Kidney epithelial cell (primary cell): ENCODE data around the gene PPM1B. TPM values are rescaled to one million over a fixed set of nuclear protein-coding genes. Genes with fewer than 3 reads are reported as not detected.

Experiments
- DNase-seq: peaks from one replicate; pipeline ENCODE4 v3.0.0-alpha.2; 2010; ENCODE audit warnings: low read depth
- H3K27me3 ChIP-seq: 2 replicates; pipeline ENCODE4 v1.6.0; 2011; ENCODE audit warnings: low read length; ENCODE audit not compliant: control insufficient read depth, insufficient read depth
- H3K36me3 ChIP-seq: 2 replicates; pipeline ENCODE4 v1.5.1; 2011; ENCODE audit warnings: low read length; ENCODE audit not compliant: control insufficient read depth, insufficient read depth
- H3K4me3 ChIP-seq: 2 replicates; pipeline ENCODE4 v1.5.1; 2011; ENCODE audit warnings: low read depth, mild to moderate bottlenecking, control low read depth, low read length
- total RNA-seq: library from RNA; depleted of rRNA; stranded (reverse); fragments of >200 nt; gene quantifications from 2 replicates; pipeline ENCODE4 v1.2.3, GENCODE V29; 2015
- TF ChIP-seq, protein P1 (sequence below): IDR thresholded peaks from 2 replicates; pipeline ENCODE4 v1.5.1; 2011; ENCODE audit warnings: mild to moderate bottlenecking, moderate library complexity, low read length, control low read depth, inconsistent platforms; ENCODE audit not compliant: insufficient read depth, poor library complexity, severe bottlenecking

PPM1B gene
- total RNA-seq, 1 donor from 2014 or later = 22.7 TPM

DNA sequence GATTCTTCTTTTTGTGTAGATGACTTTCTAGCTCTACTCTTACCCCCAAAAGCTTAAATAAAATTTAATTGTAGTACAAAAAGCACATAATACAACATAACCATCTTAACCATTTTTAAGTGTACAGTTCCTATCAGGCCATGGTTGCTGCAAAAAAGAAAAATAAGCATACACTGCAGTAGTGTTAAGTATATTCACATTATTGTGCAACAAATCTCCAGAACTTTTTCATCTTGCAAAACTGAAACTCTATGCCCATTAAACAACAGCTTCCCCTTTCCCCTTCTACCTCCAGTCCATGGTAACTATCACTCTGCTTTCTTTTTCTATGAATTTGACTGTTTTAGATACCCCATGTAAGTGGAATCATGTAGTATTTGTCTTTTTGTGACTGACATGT, 18.1 kb downstream of the PPM1B start:
- Histone ChIP-seq H3K27me3 (no peaks in the 10 kb centered on the region), H3K36me3 (no peaks in the 10 kb centered on the region), H3K4me3 (no peak overlapping the region)
- no peak for DNase-seq
- TF ChIP-seq, protein P1, sequence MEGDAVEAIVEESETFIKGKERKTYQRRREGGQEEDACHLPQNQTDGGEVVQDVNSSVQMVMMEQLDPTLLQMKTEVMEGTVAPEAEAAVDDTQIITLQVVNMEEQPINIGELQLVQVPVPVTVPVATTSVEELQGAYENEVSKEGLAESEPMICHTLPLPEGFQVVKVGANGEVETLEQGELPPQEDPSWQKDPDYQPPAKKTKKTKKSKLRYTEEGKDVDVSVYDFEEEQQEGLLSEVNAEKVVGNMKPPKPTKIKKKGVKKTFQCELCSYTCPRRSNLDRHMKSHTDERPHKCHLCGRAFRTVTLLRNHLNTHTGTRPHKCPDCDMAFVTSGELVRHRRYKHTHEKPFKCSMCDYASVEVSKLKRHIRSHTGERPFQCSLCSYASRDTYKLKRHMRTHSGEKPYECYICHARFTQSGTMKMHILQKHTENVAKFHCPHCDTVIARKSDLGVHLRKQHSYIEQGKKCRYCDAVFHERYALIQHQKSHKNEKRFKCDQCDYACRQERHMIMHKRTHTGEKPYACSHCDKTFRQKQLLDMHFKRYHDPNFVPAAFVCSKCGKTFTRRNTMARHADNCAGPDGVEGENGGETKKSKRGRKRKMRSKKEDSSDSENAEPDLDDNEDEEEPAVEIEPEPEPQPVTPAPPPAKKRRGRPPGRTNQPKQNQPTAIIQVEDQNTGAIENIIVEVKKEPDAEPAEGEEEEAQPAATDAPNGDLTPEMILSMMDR = no peak

DNA sequence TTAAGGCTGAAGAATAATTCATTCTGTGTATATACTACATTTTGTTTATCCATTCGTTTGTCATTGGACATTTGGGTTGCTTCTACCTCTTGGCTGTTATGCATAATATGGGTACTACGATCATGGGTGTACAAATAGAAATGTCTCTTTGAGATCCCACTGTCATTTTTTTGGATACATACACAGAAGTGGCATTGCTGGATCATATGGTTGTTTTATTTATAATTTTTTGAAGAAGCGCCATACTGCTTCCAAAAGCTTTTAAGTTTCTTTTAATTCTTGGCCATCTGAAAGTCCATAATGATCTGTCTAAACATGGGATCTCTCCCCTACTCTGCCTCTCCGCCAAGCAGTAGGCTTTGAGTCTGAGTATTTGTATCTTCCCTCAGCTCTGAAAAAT, 18.6 kb downstream of the PPM1B start:
- no peaks in the 10 kb centered on the region for H3K27me3 ChIP-seq
- no peak for DNase-seq
- no peak overlapping the region for H3K4me3 ChIP-seq
- TF ChIP-seq, protein P1 = no peak
- H3K36me3 ChIP-seq = no peaks in the 10 kb centered on the region

DNA sequence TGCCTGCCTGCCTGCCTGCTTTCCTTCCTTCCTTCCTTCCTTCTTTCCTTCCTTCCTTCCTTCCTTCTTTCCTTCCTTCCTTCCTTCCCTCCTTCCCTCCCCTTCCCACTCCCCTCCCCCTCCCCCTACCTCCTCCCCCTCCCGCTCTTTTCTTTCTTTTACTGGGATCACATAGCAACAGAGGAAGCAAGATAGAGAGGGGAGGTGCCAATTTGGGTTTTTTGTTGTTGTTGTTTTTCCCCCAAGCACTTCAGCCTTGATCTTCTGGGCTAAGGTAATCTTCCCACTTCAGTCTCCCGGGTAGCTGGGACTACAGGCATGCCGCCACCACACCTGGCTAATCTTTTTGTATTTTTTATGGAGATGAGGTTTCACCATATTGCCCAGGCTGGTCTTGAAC, 20.0 kb downstream of the PPM1B start:
- Histone ChIP-seq H3K36me3 (no peaks in the 10 kb centered on the region), H3K27me3 (no peaks in the 10 kb centered on the region), H3K4me3 (no peak overlapping the region)
- no peak for DNase-seq
- TF ChIP-seq, protein P1 = no peak

DNA sequence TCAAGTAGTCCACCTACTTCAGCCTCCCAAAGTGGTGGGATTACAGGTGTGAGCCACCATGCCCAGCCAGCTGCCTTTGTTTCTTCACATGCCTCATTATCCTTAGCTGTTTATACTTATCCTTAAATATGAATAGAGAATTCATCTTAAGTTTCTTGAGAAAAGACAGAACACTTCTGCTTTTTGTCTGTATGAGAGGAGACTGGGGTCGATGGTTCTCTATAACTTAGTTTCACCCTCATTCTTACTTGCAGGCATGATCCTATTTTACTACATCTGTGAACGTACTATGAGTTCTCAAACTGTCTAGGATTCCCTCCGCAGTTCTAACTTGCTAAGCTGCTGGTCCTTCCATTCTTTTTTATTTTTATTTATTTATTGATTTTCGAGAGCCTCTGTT, 20.4 kb downstream of the PPM1B start:
- H3K4me3 ChIP-seq = no peak overlapping the region
- no peaks in the 10 kb centered on the region for H3K36me3 ChIP-seq
- H3K27me3 ChIP-seq = no peaks in the 10 kb centered on the region
- no peak for DNase-seq
- TF ChIP-seq, protein P1 = no peak

DNA sequence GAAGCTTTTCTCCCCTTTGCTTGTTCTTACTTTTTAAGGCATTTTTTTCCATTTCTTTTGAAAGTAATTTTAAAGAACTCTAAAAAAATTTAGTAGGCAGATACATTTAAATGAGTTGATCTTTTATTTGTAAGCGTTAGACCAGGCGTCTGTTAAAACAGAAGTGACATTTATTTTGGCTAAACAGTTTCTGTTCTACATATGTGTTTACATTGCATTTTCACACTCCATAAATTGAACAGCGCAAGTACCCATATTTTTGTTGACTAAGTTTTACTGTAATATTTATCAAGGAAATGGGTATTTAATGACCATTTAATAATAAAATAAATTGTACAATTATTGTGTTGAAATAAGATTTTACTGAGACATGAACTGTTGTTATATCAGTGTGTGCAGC, 21.9 kb downstream of the PPM1B start:
- DNase-seq = no peak
- no peak overlapping the region for H3K4me3 ChIP-seq
- H3K36me3 ChIP-seq = no peaks in the 10 kb centered on the region
- TF ChIP-seq, protein P1 = no peak
- H3K27me3 ChIP-seq = no peaks in the 10 kb centered on the region

DNA sequence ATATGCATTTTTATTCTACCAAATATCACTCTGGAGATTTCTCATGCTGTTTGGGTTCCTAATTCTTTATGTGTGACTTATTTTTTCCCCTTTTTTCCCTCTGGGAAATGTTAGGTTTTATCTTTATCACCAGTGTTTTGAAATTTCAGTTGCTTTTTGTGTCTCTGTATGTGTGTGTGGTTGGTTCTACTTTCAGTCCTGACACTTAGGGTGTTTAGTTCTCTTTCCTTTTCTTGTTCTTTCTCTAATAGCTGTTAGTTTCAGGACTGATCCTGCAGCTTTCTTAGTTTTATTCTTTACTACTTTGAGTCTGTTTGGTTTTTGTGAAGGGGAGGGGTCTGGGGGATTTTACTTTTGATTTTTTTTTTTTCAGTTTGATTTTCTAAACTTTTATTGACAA, 23.1 kb downstream of the PPM1B start:
- H3K4me3 ChIP-seq = no peak overlapping the region
- no peaks in the 10 kb centered on the region for H3K27me3 ChIP-seq
- TF ChIP-seq, protein P1 = no peak
- H3K36me3 ChIP-seq = no peaks in the 10 kb centered on the region
- no peak for DNase-seq
